Common myeloid progenitor, CD34-positive (primary cell): Measurements from ENCODE around the gene ST7L.
"Not testable (repeated sequence)": the region's sequence is repeated elsewhere in the genome, so short reads cannot be mapped to it uniquely, and the experiment has no call there.

ENCODE experiments used
- CTCF ChIA-PET: fragments of 350-600 bp; sonication (Branson Sonifier 250); formaldehyde crosslinking; loops from one replicate; lab custom pipeline; 2021; ENCODE audit warnings: antibody characterized with exemption; lab: Charles Lee
- POLR2A ChIA-PET: fragments of 350-600 bp; sonication (Branson Sonifier 250); formaldehyde crosslinking; loops from one replicate; lab custom pipeline; 2021; ENCODE audit warnings: antibody characterized with exemption; lab: Charles Lee
- DNase-seq, 3 donors: peaks; one replicate each; pipeline versions ENCODE4 v3.0.0 to v3.0.0-alpha.2; 2013
- H3K27ac ChIP-seq, 2 experiments: 1 replicate in 1 of 2; 2 replicates in 1 of 2; pipeline ENCODE4 v1.7.0; 2013; ENCODE audit warnings: inconsistent platforms in 2 of 2, low read length in 2 of 2, mild to moderate bottlenecking in 2 of 2, low read depth in 1 of 2, moderate library complexity in 1 of 2; ENCODE audit not compliant: severe bottlenecking in 2 of 2, insufficient read depth in 1 of 2, poor library complexity in 1 of 2
- H3K27me3 ChIP-seq, 5 experiments: replicated peaks in 2 of 5; 1 replicate in 3 of 5; 2 replicates in 2 of 5; pipeline versions ENCODE4 v1.6.1 to v1.7.0; 2013; ENCODE audit warnings: low read length in 4 of 5, mild to moderate bottlenecking in 2 of 5, moderate library complexity in 2 of 5, inconsistent platforms in 1 of 5; ENCODE audit not compliant: insufficient read depth in 5 of 5, control insufficient read depth in 4 of 5
- H3K36me3 ChIP-seq, 4 experiments: 1 replicate in 2 of 4; 2 replicates in 2 of 4; pipeline versions ENCODE4 v1.6.1 to v1.7.0; 2013; ENCODE audit warnings: low read length in 3 of 4, control low read depth in 1 of 4, mild to moderate bottlenecking in 1 of 4; ENCODE audit not compliant: control insufficient read depth in 4 of 4, insufficient read depth in 4 of 4
- H3K4me1 ChIP-seq, 4 experiments: 1 replicate in 3 of 4; 2 replicates in 1 of 4; pipeline versions ENCODE4 v1.6.1 to v1.7.1; 2013; ENCODE audit warnings: low read length in 3 of 4, mild to moderate bottlenecking in 3 of 4, control low read depth in 1 of 4, inconsistent platforms in 1 of 4, moderate library complexity in 1 of 4; ENCODE audit not compliant: control insufficient read depth in 4 of 4, insufficient read depth in 4 of 4; ENCODE audit errors: control extremely low read depth in 1 of 4
- H3K4me3 ChIP-seq, 7 experiments: 1 replicate in 4 of 7; 2 replicates in 3 of 7; pipeline versions ENCODE4 v1.5.1 to v1.7.0; 2013; ENCODE audit warnings: mild to moderate bottlenecking in 7 of 7, low read length in 6 of 7, moderate library complexity in 6 of 7, inconsistent platforms in 2 of 7, low read depth in 2 of 7, control low read depth in 1 of 7; ENCODE audit not compliant: insufficient read depth in 4 of 7, control insufficient read depth in 1 of 7; ENCODE audit errors: extremely low read depth in 1 of 7
- H3K9me3 ChIP-seq, 5 experiments: 1 replicate in 4 of 5; 2 replicates in 1 of 5; pipeline versions ENCODE4 v1.6.1 to v1.7.1; 2013; ENCODE audit warnings: low read length in 4 of 5, mild to moderate bottlenecking in 2 of 5, inconsistent platforms in 1 of 5, low read depth in 1 of 5, moderate library complexity in 1 of 5; ENCODE audit not compliant: control insufficient read depth in 4 of 5, insufficient read depth in 2 of 5; ENCODE audit errors: control extremely low read depth in 1 of 5
- WGBS: methylation state at CpG from one replicate; pipeline ENCODE4 v1.1.5; 2013; ENCODE audit not compliant: insufficient coverage; 5-methylcytosine and 5-hydroxymethylcytosine counted together

ST7L gene

DNA sequence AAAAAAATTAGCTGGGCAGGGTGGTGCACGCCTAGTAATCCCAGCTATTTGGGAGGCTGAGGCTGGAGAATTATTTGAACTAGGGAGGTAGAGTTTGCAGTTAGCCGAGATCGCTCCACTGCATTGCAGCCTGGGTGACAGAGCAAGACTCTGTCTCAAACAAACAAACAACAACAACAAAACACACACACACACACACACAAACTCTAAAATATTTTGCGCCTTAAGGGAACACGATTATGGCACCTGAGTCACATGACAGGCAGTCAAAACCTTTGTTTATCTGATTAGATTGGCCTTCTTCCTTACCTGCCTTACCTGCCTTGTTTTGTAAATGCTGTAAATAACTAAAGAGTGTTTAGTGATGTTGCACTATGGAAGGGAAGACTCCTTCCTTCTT, 130.8 kb downstream of the ST7L start:
- Histone ChIP-seq H3K9me3 (no peaks in the 10 kb centered on the region), H3K36me3 (no peaks in the 10 kb centered on the region), H3K4me1 (peaks cover 0 to 2% (median 0%) of the 10 kb centered on the region in 4 experiments), H3K27ac (no peak overlapping the region), H3K27me3 (no peaks in the 10 kb centered on the region), H3K4me3 (no peak overlapping the region)
- DNase-seq = no peak
- POLR2A ChIA-PET = no interaction called here
- CTCF ChIA-PET = interaction anchor here (1.2 kb wide), 1 partner anchor 13 kb away, joined by 7 read pairs; no protein-coding TSS in a partner anchor
- 100% methylated on average over 1 of the region's 5 CpGs for WGBS

DNA sequence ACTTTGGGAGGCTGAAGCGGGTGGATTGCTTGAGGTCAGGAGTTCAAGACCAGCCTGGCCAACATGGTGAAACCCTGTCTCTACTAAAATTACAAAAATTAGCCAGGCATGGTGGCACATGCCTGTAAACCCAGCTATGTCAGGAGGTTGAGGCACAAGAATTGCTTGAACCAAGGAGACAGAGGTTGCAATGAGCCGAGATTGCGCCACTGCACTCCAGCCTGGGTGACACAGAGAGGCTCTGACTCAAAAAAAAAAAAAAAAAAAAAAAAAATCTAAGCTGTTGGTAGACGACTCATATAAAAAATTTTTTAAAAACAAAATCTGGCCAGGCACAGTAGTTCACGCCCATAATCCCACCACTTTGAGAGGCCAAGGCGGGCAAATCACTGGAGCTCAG, 131.3 kb downstream of the ST7L start:
- DNase-seq, H3K36me3 ChIP-seq, H3K4me3 ChIP-seq, H3K27ac ChIP-seq, H3K9me3 ChIP-seq, H3K27me3 ChIP-seq, POLR2A ChIA-PET, H3K4me1 ChIP-seq: not testable (repeated sequence)
- CTCF ChIA-PET = interaction anchor here (1.2 kb wide), 1 partner anchor 14 kb away, joined by 7 read pairs; no protein-coding TSS in a partner anchor
- WGBS = 100% methylated on average over 3 of the region's 6 CpGs

DNA sequence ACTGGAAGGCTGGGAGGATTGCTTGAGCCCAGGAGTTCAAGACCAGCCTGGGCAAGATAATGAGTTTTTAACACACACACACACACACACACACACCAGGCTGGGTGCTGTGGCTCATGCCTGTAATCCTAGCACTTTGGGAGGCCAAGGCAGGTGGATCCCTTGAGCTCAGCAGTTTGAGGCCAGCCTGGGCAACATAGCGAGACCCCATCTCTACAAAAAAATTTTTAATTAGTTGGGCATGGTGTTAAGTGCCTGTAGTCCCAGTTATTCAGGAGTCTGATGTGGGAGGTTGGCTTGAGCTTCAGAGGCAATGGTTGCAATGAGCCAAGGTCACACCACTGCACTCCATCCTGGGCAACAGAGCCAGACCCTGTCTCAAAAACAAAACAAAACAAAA, 132.9 kb downstream of the ST7L start:
- CTCF ChIA-PET = interaction anchor here (1.2 to 1.5 kb wide), 2 partner anchors 16 to 96 kb away, joined by 5 to 6 read pairs; no protein-coding TSS in a partner anchor
- H3K27me3 ChIP-seq, H3K4me1 ChIP-seq, H3K4me3 ChIP-seq, DNase-seq, H3K9me3 ChIP-seq, H3K36me3 ChIP-seq, POLR2A ChIA-PET, H3K27ac ChIP-seq: not testable (repeated sequence)
- no CpG with 5 or more reads among the region's 1 CpG for WGBS

DNA sequence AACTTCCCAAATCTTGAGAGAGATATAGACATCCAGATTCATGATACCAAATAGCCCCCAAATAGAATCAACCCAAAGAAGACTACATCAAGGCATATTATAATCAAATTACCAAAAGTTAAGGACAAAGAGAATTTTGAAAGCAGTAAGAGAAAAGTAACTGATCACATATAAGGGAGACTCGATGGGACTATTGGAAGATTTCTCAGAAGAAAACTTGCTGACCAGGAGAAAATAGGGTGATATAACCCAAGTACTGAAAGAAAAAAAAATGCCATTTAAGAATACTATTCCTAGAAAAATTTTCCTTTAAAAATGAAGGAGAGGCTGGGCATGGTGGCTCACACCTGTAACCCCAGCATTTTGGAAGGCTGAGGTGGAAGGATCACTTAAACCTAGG, 140.6 kb downstream of the ST7L start:
- H3K4me3 ChIP-seq = no peak overlapping the region
- no peaks in the 10 kb centered on the region for H3K36me3 ChIP-seq
- H3K9me3 ChIP-seq = peaks cover 3 to 24% (median 5%) of the 10 kb centered on the region in 5 experiments
- no peaks in the 10 kb centered on the region for H3K4me1 ChIP-seq
- ChIA-PET POLR2A (no interaction called here), CTCF (no interaction called here)
- no peak for DNase-seq
- no peaks in the 10 kb centered on the region for H3K27me3 ChIP-seq
- WGBS = no CpG with 5 or more reads among the region's 1 CpG
- H3K27ac ChIP-seq = no peak overlapping the region

DNA sequence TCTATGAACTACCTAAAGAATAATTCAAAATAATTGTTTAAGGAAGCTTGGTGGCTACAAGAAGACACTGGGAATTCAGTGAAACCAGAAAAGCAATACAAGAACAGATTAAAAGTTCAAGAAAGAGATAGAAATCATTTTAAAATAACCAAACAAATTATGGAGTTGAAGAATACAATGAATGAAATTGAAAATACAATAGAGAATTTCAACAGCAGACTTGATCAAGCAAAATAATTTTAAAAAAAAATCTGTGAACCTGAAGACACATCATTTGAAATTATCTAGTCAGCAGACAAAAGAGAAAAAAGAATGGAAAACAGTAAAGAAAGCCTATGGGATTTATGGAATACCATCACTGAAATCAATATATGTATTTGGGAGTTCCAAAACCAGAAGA, 141.4 kb downstream of the ST7L start:
- CTCF ChIA-PET = interaction anchor here (3.0 kb wide), 1 partner anchor 12 kb away, joined by 12 read pairs; no protein-coding TSS in a partner anchor
- H3K4me3 ChIP-seq = no peak overlapping the region

More for the DNA sequence above, 141.4 kb downstream of the ST7L start:
- no peak for DNase-seq
- Histone ChIP-seq H3K27ac (no peak overlapping the region), H3K9me3 (peaks cover 3 to 24% (median 5%) of the 10 kb centered on the region in 5 experiments), H3K36me3 (no peaks in the 10 kb centered on the region), H3K4me1 (no peaks in the 10 kb centered on the region), H3K27me3 (no peaks in the 10 kb centered on the region)
- POLR2A ChIA-PET = no interaction called here
